TTC549 (cell line): ENCODE measurements around the gene XG.
"Not testable (repeated sequence)": the region's sequence is repeated elsewhere in the genome, so short reads cannot be mapped to it uniquely, and the experiment has no call there.

ENCODE experiments used
- FAIRE-seq: peaks from 2 replicates; lab custom pipeline; 2012; peaks lifted over from hg19 to GRCh38; lab: Jason Lieb, UNC

Gene XG, protein sequence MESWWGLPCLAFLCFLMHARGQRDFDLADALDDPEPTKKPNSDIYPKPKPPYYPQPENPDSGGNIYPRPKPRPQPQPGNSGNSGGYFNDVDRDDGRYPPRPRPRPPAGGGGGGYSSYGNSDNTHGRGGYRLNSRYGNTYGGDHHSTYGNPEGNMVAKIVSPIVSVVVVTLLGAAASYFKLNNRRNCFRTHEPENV

DNA sequence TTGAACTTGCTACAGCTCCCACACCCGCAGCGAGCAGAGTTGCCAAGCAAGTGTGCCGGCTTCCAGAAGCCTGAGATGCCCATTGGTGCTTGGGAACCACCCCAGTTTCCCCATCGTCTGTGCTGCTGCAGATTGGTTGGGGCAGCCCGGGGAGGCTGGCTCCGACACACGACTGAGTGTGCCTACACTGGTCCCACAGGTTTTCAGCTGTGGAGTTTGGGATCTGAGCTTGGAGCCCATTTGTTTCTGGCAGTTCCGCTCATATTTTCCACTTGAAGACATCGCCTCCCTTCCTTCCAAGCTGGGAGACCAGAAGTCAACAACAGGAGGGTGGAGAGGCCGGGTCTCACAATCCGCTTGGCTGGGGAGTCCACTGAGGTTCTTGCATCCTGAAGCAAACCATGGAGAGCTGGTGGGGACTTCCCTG is at the start of gene XG:
Gene XG (plus strand): TSS at position 167 of the 427 bp plus-strand sequence. CDS start 235 bp downstream, at position 402.
- FAIRE-seq, result not testable (repeated sequence)

- FAIRE-seq, result no peak
These were observed 47.9 kb upstream of the XG start for GRCh38 chrX:2703991-2704369.

GRCh38 chrX:2705046-2705832 is 46.6 kb upstream of the XG start:
- no peak for FAIRE-seq

- FAIRE-seq, result no peak
These were observed 44.5 kb upstream of the XG start for GRCh38 chrX:2707334-2707760.

DNA sequence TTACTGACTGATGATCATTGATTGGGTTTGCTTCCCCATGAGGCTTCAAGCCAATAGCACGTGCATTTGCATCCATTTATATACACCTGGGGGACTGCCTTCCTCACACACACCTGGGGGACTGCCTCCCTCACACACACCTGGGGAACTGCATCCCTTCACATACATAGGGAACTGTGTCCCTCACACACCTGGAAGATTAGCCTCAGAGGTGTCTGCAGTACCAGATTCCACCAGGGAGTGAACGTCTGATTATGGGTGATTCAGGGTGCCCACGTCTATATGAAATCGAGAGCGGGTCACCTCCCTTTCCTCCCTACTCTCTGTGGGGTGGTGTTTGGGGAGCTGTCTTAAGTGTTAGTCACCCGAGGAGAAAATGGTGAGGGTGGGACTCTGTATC is 43.8 kb upstream of the XG start:
- no peak for FAIRE-seq

GRCh38 chrX:2708592-2709188 is 43.1 kb upstream of the XG start:
- FAIRE-seq, result no peak

- FAIRE-seq, result no peak
These were observed 42.3 kb upstream of the XG start for GRCh38 chrX:2709556-2709955.

DNA sequence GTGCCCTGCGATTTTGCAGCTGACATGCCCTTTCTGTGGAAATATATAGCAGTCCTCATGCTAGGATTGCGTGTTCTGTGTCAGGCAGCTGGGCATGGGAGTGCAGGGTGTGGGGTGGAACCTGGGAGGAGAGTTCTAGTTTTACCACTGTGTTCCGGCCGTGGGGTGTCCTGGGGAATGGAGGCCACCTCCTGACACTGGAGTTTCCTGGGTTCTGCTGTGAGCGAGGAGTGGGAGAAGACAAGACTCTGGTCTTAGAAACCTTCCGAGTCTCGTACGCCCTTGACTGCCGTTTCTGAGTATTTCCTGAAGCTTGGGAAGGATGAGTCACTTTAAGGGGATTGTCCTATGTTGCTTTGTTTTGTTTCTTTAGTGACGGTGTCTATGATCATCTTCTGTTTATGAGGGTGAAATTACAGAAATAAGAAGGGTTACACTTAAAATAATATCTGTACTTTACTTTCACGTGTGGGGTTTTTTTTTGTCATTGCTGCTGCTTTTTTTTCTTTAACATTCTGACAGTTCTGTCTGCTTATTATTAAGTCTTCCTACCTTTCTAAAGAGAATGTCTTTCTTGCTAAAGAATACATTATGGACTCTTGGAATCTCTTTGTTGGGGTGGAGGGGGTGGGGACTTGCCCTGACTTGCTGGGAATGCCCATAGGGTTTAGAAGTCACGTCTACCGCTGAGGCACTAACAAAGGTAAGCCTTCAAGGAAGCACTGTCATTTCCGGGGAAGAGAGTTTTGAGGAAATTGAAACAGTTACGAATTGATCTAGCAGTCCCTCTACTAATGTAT is 41.6 kb upstream of the XG start:
- FAIRE-seq, result no peak

GRCh38 chrX:2711441-2711840 is 40.4 kb upstream of the XG start:
- no peak for FAIRE-seq

DNA sequence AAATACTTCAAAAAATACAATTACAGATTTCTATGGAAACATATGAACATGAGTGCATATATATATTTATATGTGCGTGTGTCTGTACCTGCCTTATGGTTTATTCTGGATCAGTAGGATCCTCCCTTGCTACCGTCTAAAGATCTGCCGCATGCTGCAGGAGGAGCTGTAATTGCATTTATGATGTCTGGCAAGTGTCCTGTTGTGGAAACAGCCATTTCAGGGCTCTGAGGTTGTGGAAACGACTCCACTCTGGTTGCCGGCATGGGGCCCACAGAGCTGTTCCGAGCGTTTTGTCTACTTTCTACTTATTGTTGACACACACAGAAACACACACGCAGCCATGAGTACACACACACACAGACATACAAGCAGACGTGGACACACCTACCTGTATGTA is 39.4 kb upstream of the XG start:
- FAIRE-seq, result no peak

GRCh38 chrX:2712890-2713840 is 38.7 kb upstream of the XG start:
- FAIRE-seq, result no peak

GRCh38 chrX:2714551-2714950 is 37.3 kb upstream of the XG start:
- no peak for FAIRE-seq

DNA sequence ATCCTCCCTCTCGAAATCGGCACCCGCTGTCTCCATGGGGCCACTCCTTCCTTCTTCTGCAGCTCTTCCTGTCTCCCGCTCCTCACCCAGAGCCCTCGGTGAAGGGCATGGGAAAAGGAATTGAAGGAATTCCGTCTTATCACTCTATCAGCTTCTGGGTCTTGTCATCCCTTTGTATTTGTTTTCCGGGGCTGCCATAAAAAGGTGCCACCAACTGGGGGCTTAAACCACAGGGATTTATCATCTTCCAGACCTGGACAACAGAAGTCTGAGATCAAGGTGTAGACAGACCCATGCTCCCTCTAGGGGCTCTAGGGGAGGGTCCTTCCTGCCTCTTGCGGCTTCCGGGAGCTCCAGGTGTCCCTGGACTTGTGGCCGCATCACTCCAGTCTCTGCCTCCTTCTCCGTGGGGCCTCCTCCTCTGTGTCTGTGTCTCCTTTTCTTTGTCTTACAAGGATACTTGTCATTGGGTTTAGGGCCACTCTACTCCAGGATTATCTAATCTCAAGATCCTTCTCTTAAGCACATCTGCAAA is 36.7 kb upstream of the XG start:
- FAIRE-seq, result no peak

DNA sequence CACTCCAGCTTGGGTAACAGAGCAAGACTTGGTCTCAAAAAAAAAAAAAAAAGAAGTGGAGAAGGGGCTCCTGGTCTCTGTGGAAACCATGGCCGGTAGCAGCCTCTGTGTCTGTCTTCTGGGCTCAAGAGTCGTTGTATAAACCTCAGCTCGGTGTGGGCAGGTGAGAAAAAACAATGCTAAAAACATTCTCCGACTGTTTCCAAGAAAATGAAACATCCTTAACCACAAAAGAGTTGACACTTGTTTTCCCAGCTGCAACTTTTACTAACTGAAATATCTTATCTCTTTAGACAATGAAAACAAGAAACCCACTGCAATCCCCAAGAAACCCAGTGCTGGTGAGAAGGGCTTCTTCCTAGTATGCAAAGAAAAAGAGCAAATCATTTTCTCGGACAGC is 34.5 kb upstream of the XG start:
- FAIRE-seq, result no peak

GRCh38 chrX:2718821-2719220 is 33.0 kb upstream of the XG start:
- no peak for FAIRE-seq

DNA sequence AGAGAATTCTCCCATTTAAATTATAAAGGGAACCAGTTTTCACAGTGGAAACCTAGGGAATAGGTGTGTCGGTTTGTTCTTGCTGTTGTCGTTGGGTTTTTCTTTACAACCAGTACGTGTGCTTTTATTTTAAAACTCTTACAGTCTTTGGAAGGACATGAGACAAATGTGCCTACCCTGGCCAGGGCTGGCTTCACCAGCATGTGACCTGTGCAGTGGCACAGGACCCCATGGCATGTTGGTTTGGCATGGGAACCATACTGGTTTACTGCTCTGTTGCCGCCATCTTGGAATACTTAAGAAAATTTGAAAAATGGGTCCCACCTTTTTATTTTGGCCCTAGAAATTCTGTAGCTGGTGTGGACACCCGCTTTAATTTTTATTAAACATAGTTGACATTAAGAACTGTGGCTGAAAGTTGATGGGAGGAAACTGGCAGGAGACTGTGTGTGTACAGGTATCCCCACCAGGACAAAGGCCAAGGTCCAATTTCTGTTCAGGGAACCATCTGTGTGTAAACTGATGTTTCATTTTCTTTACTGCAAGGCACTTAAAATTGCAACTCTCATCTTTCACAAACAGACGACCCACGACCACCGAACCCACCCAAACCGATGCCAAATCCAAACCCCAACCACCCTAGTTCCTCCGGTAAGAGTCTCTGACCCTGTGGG is 31.9 kb upstream of the XG start:
- no peak for FAIRE-seq

- no peak for FAIRE-seq
These were observed 28.5 kb upstream of the XG start for GRCh38 chrX:2723286-2723879.

- not testable (repeated sequence) for FAIRE-seq
These were observed 24.6 kb upstream of the XG start for GRCh38 chrX:2727264-2727663.

DNA sequence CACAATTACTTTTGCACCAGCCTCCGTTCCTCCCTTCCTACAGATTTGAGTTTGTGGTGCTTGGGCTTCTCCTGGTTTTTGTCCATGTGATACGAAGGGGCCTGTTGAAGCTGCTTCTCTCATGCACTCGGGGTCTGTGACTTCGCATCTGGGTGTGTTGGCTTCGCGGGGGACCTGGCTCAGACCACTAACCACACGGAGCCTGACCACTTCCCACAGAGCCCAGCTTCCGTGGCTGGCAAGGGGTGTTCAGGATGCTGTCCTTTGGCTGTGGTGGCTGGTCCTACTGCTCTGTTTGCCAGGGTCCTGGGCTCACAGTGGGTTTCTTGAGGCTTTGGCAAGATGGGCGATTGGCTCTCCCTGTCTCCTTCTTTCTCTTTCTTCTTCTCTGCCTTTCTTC is 19.8 kb upstream of the XG start:
- FAIRE-seq, result no peak

DNA sequence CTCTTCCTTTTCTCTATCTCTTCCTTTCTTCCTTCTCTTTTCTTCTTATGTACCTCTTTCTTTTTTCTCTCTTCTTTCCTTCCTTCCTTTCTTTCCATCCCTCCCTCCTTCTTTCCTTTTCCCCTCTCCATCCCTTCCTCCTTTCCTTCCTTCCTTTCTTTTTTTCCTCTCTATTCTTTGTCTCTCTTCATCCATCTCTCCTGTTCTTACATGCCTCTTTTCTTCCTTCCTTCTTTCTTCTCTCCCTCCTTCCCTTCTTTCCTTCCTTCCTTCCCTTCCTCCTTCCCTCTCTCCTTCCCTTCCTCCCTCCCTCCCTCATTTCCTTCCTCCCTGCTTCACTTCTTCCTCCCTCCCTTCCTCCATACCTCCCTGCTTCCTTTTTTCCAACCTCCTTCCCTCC is 19.2 kb upstream of the XG start:
- FAIRE-seq, result no peak
